Stimulated activated CD8-positive, alpha-beta memory T cell treated with anti-CD3 and anti-CD28 coated beads, Interleukin-15, amount 100 ng/mL, for 48 hours (primary cell): ENCODE results near the gene AQP5.

Experiments used
- DNase-seq, 2 donors: peaks; one replicate each; pipeline ENCODE4 v3.0.0-alpha.2; 2020; ENCODE audit warnings: low read depth in 2 of 2

AQP5 gene

DNA sequence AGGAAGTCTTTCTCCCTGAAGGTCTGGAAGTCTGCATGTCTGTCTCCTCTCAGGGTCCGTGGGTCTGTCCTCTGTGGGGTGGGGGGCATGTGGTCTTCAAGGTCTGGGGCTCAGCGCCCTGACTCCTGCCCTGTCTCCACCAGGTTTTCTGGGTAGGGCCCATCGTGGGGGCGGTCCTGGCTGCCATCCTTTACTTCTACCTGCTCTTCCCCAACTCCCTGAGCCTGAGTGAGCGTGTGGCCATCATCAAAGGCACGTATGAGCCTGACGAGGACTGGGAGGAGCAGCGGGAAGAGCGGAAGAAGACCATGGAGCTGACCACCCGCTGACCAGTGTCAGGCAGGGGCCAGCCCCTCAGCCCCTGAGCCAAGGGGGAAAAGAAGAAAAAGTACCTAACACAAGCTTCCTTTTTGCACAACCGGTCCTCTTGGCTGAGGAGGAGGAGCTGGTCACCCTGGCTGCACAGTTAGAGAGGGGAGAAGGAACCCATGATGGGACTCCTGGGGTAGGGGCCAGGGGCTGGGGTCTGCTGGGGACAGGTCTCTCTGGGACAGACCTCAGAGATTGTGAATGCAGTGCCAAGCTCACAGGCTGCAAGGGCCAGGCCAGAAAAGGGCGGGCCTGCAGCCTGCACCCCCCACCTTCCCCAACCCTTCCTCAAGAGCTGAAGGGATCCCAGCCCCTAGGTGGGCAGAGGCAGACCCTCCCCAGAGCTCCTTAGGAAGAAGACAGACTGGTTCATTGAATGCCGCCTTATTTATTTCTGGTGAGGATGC lies 3.4 kb downstream of the AQP5 start:
- DNase-seq, result no peak

DNA sequence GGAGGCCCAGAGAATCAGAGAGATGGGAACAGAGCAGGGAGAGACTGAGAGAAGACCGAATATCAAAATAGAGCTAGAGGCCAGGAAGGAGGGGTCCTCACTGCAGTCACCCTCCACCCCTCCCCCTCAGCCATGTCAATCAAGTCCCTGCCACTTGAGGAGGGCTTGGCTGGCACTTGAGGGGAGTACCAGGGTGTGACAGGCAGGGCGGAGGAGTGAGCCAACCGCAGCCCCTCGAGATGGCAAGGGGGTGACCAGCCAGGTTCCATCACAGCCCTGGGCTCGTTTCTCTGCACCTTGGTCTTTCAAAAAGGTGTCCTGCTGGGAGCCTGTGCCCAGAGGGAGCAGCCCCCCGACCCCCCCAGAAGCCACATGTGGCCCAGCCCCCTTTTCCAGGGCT lies 4.2 kb downstream of the AQP5 start:
- no peak for DNase-seq

DNA sequence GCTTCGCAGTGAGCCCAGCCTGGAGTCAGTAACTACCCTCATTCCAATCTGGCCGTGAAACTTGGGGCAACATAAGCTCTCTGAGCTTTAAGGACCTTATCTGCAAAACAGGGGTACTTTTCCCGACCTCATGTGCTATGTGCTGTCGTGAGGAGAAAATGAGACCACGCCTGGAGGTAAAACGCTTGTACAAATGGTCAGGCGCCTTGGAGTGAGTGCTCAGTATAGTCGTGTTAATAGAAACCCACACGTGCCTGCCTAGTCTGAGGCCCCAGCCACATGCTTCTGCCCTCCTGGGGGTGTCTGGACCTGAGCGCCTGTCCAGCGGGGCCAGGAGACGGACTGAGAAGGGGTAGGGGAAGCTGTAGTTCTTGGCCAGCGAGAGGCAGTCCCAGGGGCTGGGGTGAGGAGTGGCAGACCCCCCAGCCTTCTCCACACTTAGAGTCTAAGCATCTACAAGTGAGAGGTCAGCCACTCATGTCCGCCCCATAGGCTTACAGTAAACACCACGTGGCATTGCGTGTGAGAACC lies 4.9 kb downstream of the AQP5 start:
- DNase-seq, result no peak

DNA sequence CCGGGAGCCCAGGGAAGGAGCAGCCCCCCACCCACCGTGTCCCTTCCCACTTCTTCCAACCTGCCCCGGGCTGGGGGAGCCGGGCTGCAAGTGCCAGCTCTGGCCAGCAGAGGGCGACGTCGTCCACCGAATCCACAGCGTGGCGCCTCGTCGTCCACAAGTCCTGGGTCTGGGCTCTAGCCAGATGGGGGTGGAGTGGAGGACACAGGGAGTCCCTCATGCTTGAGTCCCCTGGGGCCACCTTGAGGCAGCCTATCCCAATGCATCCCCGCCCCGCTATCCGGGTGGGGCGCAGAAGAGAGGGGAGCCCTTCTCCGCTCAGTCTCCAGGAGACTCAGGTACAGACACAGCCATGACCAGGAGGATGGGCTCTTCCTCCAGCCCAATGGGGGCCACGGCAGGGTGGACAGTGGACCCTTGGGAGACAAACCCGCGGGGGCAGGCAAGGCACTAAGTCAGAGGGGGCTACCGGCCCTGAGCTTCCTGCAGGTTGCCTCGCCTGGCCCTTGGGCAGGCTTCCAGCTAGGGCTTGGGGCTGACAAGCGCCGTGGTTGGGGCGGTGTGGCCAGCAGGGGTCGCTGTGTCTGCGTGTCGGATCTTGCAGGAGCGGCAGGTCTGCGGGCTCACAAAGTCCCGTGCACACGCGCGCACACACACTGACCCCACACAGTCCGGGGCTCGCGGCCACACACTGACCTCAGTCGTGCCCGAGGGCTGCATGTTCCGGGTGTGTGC lies 5.5 kb downstream of the AQP5 start:
- DNase-seq, result peak; percentile 78 to 80

DNA sequence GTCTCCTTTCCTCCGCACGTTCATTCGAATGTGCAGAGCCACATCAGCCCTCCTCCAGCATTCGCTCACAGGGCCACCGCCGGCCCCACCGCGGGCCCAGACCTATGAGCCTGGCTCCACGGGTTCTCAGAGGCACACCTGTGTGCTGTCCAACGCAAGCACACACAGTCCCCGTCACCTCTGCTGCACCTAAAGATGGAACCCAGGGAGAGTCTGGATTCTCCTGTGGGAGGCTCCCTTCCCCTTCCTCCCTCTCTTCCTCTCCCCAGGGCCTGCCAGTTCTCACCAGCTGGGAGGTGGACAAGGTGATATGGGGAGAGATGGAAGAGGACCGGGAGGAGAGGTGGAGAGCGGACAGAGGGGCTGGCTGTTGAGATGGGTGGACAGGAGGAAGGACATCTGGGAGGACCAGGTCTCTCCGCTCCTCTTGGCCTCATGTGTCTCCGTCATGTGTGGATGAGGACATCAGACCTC lies 6.1 kb downstream of the AQP5 start:
- DNase-seq, result no peak

DNA sequence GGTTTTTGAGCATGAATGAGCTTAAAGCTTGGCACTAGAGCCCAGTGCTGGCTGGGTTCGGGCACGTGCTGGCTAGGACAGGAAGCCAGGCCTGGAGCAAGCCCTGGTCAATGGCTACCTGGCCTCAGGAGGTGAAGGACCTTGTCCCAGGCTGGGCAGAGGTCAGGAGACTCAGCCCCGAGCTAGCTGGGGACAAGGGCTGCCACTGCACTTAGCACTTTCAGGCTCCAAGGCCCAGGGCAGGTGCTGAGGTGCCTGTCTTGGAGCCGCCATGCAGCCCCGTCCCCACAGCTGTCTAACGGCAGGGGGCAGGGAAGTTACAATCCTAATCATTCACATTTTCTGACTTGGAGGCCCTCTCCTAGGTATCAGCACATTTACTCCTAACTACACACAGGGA lies 6.8 kb downstream of the AQP5 start:
- DNase-seq, result no peak

DNA sequence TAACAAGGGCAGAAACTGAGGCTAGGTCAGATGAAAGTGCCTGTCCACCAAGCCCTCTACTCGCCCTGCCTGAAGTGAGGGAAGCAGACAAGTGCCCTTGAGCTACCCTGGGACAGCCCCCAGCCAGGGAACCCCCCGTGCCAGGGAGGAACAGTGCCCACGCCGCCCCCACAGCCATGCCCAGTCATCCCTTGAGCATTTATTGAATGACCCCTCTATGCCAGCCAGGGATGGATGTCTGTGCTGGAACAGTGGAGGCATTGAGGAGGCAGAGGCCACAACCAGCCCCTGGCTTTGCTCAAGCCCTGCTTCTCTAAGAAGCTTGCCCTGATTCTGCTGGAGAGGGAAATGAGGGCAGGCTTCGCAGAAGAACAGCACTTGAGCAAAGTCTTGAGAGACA lies 7.4 kb downstream of the AQP5 start:
- no peak for DNase-seq

DNA sequence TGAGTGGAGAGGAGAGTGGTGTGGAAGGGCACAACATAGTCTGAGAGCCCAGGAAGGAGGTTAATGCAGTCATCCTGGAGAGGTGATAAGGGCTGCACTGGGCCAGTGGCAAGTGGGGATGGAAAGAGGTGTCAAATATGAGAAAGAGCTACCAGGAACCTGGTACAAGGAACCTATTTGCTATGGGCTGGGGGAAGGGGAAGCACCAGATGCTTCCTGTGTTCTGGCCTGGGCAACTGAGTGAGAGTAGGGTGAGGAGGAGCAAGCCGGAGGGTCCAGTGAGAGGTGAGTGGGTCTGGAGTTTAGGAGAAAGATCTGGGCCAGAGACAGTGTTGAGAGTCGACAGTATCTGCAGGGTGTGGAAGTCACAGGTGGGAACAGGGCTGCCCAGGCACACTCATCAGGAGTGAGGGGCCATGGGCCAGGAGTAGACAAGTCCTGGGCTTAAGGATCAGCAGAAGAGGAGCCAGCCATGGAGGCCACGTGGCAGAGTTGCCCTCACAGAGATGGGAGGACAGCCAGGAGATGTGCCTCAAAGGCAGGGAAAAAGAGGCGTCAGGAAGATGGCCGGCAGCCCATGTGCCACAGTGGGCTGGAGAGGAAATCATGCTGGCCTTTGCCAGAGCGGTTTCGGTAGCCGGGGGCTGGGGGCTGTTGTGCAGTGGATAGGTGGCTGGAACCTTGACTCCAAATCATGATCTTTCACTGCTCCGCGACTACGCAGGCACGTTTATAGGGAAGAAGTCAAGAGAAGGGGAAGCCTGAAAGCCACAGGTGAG lies 8.2 kb downstream of the AQP5 start:
- DNase-seq, result no peak

DNA sequence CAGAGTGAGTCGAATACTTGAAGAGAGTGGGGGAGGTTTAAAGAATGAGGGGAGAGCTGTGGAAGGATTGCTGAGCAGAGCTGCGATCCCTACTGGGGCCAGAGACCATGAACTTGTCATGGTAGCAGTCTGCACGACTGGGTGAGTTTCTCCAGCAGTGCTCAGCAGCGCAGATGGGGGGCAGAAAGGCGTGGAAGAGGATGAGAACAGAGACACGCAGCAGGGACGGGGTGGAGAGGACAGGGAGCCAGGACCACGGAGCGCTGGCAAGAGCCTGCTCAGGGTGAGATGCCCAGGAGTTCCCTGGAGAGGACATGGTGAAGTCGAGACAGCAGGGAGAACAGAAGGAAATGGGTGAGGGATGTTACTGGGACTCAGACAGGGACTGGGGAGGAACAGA lies 9.0 kb downstream of the AQP5 start:
- DNase-seq, result no peak

DNA sequence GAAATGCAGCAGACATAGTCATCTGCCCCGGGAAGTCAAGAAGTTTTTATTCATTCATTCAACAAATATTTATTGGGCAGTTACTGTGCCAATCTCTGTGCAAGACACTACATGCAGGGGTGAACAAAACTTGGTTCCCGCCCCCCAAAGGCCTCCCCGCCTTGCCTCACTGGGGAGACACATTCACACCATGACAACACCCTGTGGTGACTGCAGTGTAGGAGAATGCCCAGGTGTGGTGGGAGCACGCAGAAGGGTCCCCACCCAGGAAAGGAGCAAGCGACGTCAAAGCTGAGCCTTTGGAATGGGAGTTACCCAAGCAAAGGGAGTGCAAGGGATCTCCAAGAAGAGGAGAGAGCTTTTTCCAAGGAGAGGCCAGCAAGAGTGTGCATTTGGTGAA lies 9.5 kb downstream of the AQP5 start:
- DNase-seq, result no peak

DNA sequence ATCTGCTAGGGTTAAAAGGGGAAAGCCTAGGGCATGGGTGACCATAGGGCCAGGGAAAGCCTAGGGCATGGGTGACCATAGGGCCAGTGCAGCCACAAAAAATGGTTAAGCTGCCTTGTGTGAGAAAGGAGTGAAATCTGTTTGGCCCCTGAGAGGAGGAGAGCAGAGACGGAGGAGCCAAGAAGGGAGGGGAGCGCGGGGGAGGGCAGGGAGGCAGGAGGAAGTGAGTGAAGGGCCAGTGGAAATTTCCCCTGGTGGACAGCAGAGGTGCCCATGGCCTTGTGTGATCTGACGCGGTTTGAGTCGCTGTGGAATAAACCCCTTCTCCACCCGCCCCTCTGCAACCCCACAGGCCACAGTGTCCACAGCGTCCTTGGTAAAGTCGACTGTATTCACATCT lies 10.5 kb downstream of the AQP5 start:
- DNase-seq, result no peak

DNA sequence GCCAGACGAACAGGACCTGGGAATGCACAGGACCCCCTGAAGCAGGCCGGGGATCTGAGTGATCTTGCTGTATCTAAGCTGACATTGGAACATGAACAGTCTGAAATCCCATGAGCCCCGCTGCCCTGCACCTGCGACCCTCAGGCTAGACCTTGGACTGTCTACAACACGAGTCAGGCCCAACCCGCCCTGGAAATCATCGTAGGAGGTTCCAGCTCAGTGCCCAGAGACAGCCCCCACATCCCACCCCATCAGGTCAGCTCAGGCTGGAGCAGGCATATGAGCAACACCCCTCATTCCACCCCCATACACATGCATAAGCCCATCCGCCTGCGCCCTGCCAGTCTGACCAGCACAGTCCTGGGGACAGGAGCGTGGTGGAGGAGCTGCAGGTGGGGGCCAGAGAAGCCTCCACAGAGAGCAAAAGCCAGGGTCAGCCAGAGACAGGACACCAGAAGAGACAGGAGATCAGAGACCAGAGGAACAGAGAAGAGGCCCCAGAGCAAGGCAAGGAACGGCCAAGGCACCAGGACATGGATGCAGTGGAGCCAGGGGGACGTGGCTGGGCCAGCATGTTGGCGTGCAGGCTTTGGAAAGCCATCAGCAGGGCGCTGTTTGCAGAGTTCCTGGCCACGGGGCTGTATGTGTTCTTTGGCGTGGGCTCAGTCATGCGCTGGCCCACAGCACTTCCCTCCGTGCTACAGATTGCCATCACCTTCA lies 11.1 kb downstream of the AQP5 start, which contains the start of gene AQP6:
AQP6 (plus strand) TSS at position 307 of the 720 bp plus-strand sequence; CDS start at position 534, 227 bp downstream.
- no peak for DNase-seq

DNA sequence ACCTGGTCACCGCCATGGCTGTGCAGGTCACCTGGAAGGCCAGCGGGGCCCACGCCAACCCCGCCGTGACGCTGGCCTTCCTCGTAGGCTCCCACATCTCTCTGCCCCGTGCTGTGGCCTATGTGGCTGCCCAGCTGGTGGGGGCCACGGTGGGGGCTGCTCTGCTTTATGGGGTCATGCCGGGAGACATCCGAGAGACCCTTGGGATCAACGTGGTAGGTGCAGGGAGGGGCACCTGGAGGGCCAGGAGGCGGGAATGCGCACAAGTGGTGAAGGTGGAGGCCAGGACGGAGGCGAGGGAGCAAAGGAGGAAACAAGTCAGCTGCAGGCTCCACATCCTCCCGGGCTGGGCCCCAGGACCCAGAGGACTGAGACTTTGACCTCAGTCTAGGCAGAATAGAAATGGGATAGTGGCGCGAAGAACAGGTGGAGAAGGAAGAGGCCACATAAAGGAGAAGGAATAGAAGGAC lies 11.7 kb downstream of the AQP5 start:
- DNase-seq, result no peak

DNA sequence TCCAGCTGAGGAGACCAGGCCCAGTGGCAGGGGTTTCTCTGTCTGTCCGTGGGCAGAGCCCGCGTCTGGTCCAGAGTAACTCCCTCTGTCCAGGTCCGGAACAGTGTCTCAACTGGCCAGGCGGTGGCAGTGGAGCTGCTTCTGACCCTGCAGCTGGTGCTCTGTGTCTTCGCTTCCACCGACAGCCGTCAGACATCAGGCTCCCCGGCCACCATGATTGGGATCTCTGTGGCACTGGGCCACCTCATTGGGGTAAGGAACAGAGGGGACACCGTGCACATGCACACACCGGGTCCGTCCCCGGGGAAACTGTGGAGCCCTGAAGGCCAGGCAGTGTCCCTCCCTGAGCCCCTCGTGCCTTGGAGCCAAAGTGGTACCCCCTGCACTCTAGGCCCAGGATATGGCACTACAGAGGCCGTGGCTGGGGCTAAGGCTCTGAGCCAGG lies 12.6 kb downstream of the AQP5 start:
- no peak for DNase-seq

DNA sequence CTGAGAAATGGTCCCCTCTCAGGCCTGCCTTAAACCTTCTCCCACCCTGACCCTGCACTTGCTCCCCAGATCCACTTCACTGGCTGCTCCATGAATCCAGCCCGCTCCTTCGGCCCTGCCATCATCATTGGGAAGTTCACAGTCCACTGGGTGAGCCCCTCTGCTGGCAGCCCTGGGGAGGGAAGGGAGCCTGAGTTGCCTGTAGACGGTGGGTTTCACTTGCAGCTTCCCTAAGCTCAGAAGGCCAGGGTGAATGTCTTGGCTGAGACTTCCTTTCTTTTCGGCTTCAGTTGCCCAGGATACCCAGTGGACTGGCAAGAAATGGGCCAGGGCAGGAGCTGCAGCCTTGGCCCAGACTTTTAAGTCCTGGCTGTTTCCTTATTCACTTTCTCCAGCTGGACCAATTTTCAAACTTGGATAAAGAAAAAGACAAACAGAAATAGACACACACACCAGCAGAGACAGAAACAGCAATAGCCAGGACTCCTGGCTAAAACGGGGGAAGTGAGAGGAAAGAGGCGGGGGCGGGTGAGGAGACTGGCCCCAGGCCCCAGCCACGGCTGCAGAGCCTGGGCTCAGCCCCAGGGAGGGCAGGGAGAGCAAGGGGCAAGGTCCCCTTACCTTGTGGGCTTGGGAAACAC lies 13.1 kb downstream of the AQP5 start:
- DNase-seq, result no peak

DNA sequence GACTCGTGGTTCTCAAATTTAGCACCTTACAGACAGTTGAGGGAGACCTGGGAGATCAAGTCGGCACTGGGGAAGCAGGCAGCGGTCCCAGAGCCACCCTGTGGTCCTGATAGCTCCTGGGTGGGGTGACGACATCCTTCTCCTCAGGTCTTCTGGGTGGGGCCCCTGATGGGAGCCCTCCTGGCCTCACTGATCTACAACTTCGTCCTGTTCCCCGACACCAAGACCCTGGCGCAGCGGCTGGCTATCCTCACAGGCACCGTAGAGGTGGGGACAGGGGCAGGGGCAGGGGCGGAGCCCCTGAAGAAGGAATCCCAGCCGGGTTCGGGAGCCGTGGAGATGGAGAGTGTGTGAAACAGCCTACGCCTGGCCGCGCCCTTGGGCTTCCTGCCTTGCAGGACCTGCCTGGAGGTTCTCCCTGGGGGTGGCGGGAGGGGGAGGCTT lies 13.7 kb downstream of the AQP5 start:
- no peak for DNase-seq

DNA sequence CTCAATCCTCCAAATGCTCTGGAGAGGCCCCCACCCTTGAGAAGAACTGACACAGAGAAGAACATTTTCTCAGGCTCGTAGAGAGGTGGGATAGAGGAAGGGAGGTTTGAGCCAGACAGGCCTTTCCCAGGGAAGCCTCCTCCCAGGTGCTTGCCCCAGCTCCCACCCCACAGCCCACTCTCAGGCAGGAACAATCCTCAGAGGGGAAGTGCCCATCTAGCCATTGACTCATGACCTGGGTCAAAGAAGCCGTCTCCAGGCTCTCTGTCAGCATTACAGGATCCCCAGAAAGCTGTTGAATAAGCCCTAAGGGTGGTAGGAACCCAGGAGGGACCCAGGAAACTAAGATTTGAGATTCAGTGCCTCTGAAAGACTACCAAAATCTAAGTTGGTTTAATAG lies 14.9 kb downstream of the AQP5 start:
- DNase-seq, result no peak

DNA sequence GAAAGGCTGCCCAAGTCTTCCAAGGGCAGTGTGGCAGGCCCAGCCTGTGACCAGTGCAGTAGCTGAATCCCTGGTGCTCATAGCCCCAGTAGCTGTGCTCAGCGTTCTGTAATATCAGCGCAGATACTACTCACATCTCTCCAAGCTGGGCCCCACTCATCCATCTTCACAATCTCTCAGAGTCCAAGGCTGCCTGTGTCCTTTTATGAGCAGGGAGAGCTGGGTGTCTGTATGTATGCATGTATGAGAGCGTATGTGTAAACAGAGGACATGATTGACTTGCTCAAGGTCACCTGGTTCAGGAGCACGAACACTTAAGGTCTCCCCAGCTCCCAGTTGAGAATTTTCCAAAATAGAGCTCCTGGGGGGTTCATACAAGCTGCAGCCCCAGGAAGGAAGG lies 16.5 kb downstream of the AQP5 start:
- DNase-seq, result no peak

DNA sequence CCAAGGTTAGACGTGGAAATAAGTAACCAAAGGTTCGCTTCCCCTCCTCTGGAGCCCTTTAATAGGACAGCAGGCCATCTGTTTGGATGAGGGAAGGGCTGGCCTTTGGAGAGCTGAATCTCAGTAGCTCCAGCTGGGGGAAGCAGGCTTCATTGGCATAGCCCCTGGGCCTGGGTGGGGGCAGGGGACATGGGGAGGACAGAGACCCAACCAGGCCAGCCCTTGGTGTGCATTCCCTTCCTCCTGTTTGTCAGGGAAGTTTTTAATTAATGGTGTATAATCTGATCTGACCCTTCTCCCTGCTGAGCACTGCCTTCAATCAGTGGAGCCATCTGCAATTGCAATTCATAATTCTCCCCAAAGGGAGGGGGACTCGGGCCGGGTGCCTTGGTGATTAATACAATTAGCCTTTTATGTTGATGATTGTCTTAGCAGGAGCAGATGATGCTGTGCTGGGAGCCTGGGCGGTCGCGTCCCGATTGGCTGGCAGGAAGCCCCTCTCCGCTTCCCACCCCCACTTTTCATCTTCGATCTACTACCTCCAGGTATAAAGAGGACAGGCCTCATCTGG lies 17.4 kb downstream of the AQP5 start:
- DNase-seq, result no peak

DNA sequence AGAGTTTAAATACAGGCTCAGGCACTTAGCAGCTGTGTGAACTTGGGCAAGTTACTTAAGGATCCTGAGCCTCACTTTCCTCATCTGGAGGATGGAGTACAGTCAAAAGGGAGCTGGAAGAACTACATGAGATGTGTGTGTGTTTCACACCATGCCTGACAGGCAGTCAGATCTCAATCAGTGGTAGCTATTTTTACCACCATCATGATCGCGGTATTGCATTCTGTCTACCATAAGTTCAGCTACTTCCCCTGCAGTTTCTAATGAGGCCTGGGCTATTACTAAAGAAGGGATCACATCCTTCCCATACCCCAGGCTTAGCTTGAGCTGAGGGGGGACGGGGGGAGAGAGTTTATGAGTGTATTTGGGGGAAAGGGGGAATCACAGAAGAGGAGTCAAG lies 18.1 kb downstream of the AQP5 start:
- DNase-seq, result no peak
